Stimulated activated memory B cell treated with anti-CD40 and anti-IgM and Interleukin-4, amounts not matched to agents 10 μg/mL and 1 μg/mL and 100 μg/mL, for 72 hours (primary cell): ENCODE measurements around the gene ANKMY1.
"Not testable (repeated sequence)": the region's sequence is repeated elsewhere in the genome, so short reads cannot be mapped to it uniquely, and the experiment has no call there.

ENCODE experiments used
- ATAC-seq: fragments of 150-1000 bp; cut with Tn5 transposase; 2 replicates; pipeline ENCODE4 v1.10.0; 2021
- H3K27ac Mint-ChIP-seq: one replicate; pipeline ENCODE4 v1.8.0; 2022; ENCODE audit warnings: mild to moderate bottlenecking, mixed read lengths
- H3K27me3 Mint-ChIP-seq: one replicate; pipeline ENCODE4 v1.8.0; 2022; ENCODE audit warnings: mixed read lengths
- H3K36me3 Mint-ChIP-seq: one replicate; pipeline ENCODE4 v1.8.0; 2022; ENCODE audit warnings: mixed read lengths
- H3K4me1 Mint-ChIP-seq: one replicate; pipeline ENCODE4 v1.8.0; 2022; ENCODE audit warnings: mixed read lengths
- H3K4me3 Mint-ChIP-seq: one replicate; pipeline ENCODE4 v1.8.0; 2022; ENCODE audit warnings: mild to moderate bottlenecking, moderate library complexity, mixed read lengths
- H3K9me3 Mint-ChIP-seq: one replicate; pipeline ENCODE4 v1.8.0; 2022; ENCODE audit warnings: mixed read lengths

ANKMY1 gene

DNA sequence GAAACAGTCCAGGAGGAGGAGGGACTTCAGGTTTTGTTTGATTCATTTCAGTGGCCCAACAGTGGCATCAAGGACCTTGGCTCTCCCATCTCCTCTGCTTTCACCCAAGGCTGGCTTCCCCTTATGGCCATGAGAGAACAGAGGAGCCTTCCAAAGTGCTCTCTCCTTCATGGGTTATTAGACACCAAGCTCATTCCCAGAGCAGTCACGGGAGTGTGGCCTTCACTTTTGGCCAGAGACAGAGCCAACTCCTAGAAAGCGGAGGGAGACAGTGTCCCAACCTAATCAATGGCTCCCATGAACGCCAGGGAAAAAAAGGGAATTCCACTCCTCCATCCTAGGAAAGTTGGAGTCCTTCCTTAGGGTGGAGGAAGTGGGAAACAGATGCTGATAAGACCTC lies 1.5 kb upstream of the ANKMY1 start:
- Mint-ChIP-seq H3K4me1 (peaks cover 55% of the 10 kb centered on the region), H3K4me3 (peak overlapping the region; percentile 91), H3K27me3 (no peaks in the 10 kb centered on the region), H3K36me3 (peaks cover 34% of the 10 kb centered on the region), H3K9me3 (no peaks in the 10 kb centered on the region), H3K27ac (peak overlapping the region; percentile 89)
- no peak for ATAC-seq

DNA sequence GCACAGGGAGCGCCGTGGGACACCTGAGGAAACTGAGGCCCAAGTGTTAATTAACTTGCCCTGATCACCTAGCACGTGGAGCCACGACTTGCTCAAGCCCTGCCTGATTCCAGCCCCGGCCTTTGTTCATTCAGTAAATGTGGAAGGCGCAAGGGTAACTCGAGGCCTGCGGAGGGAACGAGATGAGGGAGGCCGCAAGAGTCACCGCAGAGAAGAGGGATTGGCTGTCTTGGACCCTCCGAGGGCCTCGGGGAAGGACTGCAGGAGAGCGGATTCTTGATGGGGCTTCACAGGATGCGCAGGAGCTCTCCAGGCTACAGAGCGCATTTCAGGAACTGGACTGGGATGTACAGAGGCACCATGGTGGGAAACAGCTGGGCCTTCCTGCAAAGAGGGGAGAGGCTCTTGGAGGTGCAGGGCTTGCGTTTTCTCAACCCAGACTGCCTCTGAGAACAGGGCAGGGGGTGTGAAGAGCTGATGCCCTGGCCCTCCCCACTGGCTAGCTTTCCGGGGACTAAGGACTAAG lies 511 bp upstream of the ANKMY1 start:
- Mint-ChIP-seq H3K27me3 (no peaks in the 10 kb centered on the region), H3K4me1 (peaks cover 52% of the 10 kb centered on the region), H3K27ac (peak overlapping the region; percentile 46), H3K9me3 (no peaks in the 10 kb centered on the region), H3K4me3 (peak overlapping the region; percentile 91), H3K36me3 (peaks cover 31% of the 10 kb centered on the region)
- ATAC-seq, result no peak

DNA sequence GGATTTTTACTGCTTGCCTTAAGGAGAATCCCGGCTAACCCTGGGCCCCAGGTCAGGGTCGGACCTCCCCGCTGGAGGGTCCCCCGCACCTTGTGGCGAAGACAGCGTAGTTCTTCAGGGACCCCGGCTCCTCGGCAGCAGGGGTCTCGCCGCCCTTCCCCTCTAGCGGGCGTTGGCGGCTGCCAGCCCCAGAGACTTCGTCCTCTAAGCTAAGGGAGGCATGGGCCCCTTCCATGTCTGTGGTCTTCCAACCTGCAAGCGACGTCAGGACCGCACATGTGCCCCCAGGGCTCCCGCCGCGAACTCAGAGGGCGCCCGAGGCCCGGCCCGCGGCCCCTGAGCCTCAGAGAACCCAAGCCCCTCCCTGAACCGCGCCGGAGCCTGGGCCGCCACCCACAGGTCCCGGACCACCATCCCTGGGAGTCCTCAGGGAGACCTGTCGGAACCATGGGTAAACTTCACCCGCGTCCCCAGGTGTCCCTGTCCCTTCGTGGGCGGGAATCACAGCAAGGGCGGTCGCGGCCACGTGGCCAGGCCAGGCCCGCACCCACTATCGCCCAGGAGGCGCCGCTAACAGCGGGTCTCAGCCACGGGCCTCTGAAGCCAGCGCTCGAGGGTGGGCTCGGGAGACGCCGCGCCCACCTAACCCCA lies 562 bp downstream of the ANKMY1 start:
- Mint-ChIP-seq H3K36me3 (peaks cover 32% of the 10 kb centered on the region), H3K4me3 (peak overlapping the region; percentile 1), H3K9me3 (no peaks in the 10 kb centered on the region), H3K27ac (no peak overlapping the region), H3K27me3 (no peaks in the 10 kb centered on the region), H3K4me1 (peaks cover 52% of the 10 kb centered on the region)
- no peak for ATAC-seq

DNA sequence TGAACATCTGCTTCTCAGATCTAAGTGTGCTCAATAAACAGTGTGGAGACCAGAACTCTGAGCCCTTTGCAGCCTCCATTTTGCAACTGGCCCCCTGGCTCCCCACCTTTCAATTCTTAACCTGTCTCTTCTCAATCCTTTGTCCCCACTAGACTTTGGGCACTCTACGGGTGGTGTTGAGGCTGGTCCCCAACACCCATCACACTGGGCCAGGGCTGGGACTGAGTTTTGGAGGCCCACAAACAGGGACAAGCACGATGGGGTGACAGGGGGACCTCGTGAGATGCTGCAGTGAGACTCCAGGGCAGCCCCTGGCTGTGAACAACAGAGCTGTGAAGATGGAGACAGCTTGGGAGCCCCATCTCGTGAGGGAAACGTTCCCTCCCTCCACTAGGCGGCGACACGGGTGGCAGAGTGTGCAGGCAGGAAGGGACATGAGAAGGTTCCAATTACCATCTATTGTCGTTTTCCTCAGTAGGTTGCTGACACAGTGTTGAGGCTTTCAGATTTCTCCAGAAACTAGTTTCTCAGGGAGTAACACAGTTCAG lies 1.2 kb downstream of the ANKMY1 start:
- peaks cover 52% of the 10 kb centered on the region for H3K4me1 Mint-ChIP-seq
- H3K36me3 Mint-ChIP-seq, result peaks cover 34% of the 10 kb centered on the region
- no peaks in the 10 kb centered on the region for H3K27me3 Mint-ChIP-seq
- peak overlapping the region; percentile 1 for H3K4me3 Mint-ChIP-seq
- H3K9me3 Mint-ChIP-seq, result no peaks in the 10 kb centered on the region
- no peak for ATAC-seq
- H3K27ac Mint-ChIP-seq, result no peak overlapping the region

DNA sequence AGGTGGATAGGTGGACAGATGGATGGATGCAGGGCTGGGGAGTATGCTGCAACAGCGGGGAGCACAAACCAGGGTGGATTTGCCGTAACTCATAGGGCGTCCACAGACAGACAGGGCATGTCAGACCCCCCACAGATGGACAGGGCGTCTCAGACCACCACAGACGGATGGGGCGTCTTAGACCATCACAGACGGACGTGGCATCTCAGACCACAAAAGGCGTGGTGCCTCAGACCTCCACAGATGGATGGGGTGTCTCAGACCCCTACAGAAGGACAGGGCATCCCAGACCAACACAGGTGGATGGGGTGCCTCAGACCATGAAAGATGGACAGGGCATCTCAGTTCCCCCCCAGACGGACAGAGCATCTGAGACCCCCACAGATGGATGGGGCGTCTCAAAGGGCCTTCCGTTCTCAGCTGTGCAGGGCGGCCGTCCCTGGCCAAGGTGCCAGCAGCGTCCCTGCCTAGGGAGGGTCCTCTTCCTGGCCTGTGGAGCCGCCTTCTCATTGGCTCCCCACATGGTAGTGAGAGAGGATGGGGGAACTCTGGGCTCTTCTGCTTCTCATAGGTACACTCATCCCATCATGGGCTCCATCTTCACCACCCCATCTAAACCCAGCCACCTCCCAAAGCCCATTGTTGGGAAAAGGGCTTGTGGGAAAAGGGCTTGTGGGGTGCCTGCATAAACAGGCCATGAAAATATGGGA lies 2.1 kb downstream of the ANKMY1 start:
- H3K4me1 Mint-ChIP-seq, result peaks cover 50% of the 10 kb centered on the region
- H3K27ac Mint-ChIP-seq, result no peak overlapping the region
- H3K4me3 Mint-ChIP-seq, result no peak overlapping the region
- H3K27me3 Mint-ChIP-seq, result no peaks in the 10 kb centered on the region
- no peaks in the 10 kb centered on the region for H3K9me3 Mint-ChIP-seq
- ATAC-seq, result no peak
- peaks cover 39% of the 10 kb centered on the region for H3K36me3 Mint-ChIP-seq

DNA sequence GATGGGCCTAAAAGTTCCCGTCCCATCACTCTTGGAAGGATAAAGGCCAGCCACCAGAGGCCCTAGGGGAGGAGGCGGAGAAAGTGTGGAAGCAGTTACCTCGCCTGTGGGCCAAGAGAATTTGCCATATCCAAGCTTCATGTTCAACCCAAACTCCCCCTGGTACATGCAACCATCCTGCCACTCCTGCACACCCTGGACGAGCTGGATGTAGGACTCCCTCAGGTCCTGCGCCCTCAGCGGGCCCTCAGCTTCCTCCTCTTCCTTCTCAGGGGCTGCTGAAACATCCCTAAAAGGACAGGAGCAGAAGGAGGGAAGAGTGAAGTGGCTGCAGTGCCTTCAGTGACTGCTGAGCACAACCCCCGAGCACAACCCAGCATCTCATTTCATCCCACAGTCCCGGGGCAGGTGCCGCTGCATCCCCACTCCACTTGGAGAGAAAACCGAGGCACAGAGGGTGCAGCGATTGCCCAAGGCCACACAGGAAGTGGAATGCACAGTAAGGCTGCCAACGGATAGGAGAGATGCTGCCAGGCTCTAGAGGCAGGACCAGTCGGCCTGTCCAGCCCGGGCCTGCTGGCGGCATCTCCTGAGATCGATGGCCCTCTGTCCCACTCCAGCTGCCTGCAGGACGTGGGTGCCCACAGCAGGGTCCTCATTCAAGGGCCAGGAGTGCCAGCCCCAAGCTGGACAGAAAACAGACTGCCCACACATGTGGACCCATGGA lies 2.9 kb downstream of the ANKMY1 start:
- H3K27me3 Mint-ChIP-seq, result no peaks in the 10 kb centered on the region
- no peak overlapping the region for H3K4me3 Mint-ChIP-seq
- H3K9me3 Mint-ChIP-seq, result no peaks in the 10 kb centered on the region
- H3K36me3 Mint-ChIP-seq, result peaks cover 45% of the 10 kb centered on the region
- ATAC-seq, result no peak
- H3K27ac Mint-ChIP-seq, result no peak overlapping the region
- H3K4me1 Mint-ChIP-seq, result peaks cover 47% of the 10 kb centered on the region

DNA sequence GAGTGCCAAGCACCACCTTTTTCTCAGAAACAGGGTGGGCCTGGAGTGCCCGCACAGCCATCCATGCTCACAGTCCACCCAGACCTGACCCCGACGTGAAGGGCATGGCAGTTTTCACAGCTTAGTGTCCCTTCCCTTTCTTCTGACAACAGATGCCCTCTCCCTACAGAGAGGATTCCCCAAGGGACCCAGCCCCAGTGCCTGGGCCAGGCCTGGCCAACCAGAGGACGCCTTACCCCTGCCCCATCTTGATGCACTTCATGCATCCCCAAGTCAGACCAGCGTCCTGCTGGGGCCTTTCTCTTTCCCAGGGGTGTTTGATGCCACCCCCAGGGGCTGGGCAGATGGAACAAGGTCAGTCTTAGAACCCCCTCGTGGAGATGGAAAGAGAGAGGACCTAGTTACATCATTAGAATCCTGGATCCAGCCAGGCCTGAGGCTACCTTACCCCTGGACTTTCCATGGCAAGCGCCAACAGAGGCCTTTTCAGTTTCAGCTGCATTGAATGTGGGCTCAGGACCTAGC lies 3.8 kb downstream of the ANKMY1 start:
- H3K4me1 Mint-ChIP-seq, result peaks cover 38% of the 10 kb centered on the region
- H3K36me3 Mint-ChIP-seq, result peaks cover 40% of the 10 kb centered on the region
- H3K27me3 Mint-ChIP-seq, result no peaks in the 10 kb centered on the region
- no peaks in the 10 kb centered on the region for H3K9me3 Mint-ChIP-seq
- H3K27ac Mint-ChIP-seq, result no peak overlapping the region
- no peak for ATAC-seq
- H3K4me3 Mint-ChIP-seq, result no peak overlapping the region

DNA sequence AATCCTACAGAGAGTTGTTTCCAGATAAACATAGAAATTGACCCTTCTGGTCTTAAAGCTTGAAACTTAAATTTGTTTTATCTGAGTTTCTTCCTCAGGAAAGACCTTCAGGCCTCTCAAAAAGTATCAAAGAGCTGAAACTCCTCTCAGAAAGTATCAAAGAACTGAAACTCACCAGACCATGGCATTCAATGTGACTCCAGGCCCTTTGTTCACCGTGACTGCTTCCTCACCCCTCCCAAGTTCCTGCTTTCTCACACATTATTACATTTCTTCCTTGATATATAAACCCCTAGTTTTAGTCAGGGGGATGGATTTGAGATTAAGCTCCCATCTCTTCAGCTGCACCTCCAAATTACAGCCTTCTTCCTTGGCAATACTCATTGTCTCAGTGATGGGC lies 6.0 kb downstream of the ANKMY1 start:
- Mint-ChIP-seq H3K4me3 (no peak overlapping the region), H3K4me1 (peaks cover 23% of the 10 kb centered on the region), H3K27ac (peak overlapping the region; percentile 73), H3K9me3 (no peaks in the 10 kb centered on the region), H3K27me3 (no peaks in the 10 kb centered on the region), H3K36me3 (peaks cover 34% of the 10 kb centered on the region)
- ATAC-seq, result no peak

DNA sequence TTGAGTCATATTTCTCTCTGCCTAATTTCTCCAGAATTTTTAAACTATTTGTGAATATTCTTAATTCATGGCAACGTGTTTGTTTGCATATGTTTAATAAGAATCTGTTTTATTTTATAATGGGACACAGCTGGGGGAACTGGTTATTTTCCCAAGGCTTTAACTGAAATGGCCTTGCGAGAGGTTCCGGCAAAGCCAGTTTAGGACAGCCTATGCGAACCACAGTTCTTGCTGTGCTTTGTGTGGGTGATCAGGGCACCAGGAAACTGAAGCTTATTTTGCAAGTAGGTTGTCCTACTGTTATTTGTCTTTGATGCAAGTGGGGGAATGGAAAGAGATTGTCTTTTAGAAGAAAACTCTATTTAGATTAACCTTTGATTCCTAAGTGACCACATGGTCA lies 6.5 kb downstream of the ANKMY1 start:
- Mint-ChIP-seq H3K27me3 (no peaks in the 10 kb centered on the region), H3K4me1 (peaks cover 18% of the 10 kb centered on the region), H3K27ac (peak overlapping the region; percentile 73), H3K4me3 (no peak overlapping the region), H3K9me3 (no peaks in the 10 kb centered on the region), H3K36me3 (peaks cover 34% of the 10 kb centered on the region)
- ATAC-seq, result no peak

DNA sequence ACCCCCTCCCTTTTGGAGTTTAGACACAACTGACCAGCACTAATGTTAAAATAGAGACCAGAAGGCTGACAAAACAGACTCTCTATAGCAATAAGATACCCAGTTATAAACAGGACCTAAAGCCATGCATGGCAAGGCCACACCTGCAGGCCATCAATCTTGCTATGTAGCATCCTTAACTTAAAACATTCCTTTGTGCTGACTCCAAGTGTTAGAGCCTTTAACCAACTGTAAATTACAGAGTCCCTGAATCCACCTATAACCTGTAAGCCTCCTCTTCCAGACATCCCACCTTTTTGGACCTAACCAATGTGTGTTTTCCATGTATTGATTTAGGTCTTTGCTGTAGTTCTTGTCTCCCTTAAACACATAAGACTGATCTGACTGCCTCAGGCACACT lies 17.9 kb downstream of the ANKMY1 start:
- Mint-ChIP-seq H3K27me3 (no peaks in the 10 kb centered on the region), H3K9me3 (no peaks in the 10 kb centered on the region), H3K4me3 (no peak overlapping the region), H3K27ac (no peak overlapping the region), H3K4me1 (peaks cover 11% of the 10 kb centered on the region), H3K36me3 (peaks cover 68% of the 10 kb centered on the region)
- ATAC-seq, result no peak

DNA sequence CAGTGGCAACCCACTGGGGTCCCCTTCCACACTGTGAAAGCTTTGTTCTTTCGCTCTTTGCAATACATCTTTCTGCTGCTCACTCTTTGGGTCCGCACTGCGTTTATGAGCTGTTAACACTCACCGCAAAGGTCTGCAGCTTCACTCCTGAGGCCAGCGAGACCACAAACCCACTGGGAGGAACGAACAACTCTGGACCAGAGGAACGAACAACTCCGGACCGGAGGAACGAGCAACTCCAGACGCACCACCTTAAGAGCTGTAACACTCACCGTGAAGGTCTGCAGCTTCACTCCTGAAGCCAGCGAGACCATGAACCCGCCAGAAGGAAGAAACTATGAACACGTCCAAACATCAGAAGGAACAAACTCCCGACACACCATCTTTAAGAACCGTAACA lies 18.7 kb downstream of the ANKMY1 start:
- ATAC-seq, H3K9me3 Mint-ChIP-seq, H3K4me3 Mint-ChIP-seq, H3K27me3 Mint-ChIP-seq, H3K27ac Mint-ChIP-seq: not testable (repeated sequence)
- H3K4me1 Mint-ChIP-seq, result peaks cover 11% of the 10 kb centered on the region
- peaks cover 72% of the 10 kb centered on the region for H3K36me3 Mint-ChIP-seq

DNA sequence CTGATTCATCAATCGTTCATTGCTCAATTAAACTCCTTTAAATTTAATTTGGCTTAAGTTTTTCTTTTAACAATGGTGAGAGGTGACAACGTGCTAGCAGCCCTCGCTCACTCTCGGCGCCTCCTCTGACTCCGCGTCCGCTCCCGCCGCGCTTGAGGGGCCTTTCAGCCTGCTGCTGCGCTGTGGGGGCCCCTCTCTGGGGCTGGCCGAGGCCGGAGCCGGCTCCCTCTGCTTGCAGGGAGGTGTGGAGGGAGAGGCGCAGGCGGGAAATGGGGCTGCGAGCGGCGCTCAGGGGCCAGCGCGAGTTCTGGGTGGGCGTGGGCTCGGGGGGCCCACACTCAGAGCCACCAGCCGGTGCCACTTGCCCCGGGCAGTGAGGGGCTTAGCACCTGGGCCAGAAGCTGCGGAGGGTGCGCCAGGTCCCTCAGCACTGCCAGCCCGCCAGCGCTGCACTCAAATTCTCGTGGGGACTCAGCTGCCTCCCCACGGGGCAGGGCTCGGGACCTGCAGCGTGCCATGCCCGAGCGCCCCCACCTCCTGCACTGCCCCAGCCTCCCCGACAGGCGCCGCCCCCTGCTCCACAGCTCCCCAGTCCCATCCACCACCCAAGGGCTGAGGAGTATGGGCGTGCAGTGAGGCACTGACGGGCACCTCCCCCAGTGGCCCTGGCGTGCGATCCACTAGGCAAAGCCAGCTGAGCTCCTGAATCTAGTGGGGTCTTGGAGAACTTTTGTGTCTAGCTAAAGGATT lies 19.6 kb downstream of the ANKMY1 start:
- Mint-ChIP-seq H3K9me3 (peaks cover 3% of the 10 kb centered on the region), H3K4me1 (peaks cover 11% of the 10 kb centered on the region), H3K4me3 (no peak overlapping the region), H3K36me3 (peaks cover 72% of the 10 kb centered on the region), H3K27ac (no peak overlapping the region), H3K27me3 (no peaks in the 10 kb centered on the region)
- ATAC-seq, result no peak

DNA sequence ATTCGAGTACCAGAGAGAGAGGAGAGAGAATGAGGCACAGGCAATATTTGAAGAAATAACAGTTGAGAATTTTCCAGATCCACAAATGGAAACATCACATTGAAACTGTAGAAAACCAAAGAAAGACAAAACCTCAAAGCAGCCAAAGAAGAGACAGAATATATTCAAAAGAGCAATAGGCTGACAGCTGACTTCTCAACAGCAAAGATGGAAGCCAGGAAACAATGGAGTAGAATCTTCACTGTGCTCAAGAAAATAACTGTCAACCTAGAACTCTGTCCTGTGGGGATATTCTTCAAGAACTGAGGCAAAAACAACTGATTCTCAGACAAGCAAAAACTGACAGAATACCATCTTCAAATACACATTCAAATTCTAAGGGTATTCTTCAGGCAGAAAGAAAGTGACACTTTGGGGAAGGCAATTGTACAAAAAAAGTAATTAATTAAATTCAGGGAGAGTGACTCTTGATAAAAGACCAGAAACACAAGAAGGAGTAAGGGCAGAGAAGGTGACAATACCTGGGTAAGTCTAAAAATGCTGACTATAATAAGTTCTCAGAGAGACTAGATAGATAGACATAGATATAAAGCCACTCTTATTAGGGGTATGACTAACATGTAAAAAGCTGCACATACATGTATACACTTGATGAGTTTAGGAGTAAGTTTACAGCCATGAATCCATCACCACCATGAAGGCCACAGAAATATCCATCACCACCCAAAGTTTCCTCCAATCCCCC lies 25.6 kb downstream of the ANKMY1 start:
- ATAC-seq, result no peak
- peaks cover 90% of the 10 kb centered on the region for H3K36me3 Mint-ChIP-seq
- H3K4me1 Mint-ChIP-seq, result peaks cover 14% of the 10 kb centered on the region
- peaks cover 20% of the 10 kb centered on the region for H3K9me3 Mint-ChIP-seq
- H3K27ac Mint-ChIP-seq, result no peak overlapping the region
- H3K27me3 Mint-ChIP-seq, result no peaks in the 10 kb centered on the region
- no peak overlapping the region for H3K4me3 Mint-ChIP-seq

DNA sequence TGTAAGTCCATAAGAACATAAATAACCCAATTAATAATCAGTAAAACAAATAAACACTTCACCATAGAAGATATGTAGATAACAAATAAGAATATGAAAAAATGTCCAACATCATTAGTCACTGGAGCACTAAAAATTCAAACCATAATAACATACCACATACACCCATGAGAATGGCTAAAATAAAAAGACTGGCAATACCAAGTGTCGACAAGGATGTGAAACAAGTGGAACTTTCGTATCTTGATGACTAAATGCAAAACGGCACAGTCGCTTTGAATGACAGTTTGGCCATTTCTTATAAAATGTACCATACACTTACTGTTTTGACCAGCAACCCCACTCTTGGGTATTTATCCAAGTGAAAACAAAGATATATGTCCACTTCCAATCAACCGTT lies 26.8 kb downstream of the ANKMY1 start:
- Mint-ChIP-seq H3K27ac (no peak overlapping the region), H3K36me3 (peaks cover 92% of the 10 kb centered on the region), H3K27me3 (no peaks in the 10 kb centered on the region), H3K4me1 (peaks cover 13% of the 10 kb centered on the region), H3K9me3 (peaks cover 24% of the 10 kb centered on the region), H3K4me3 (no peak overlapping the region)
- ATAC-seq, result no peak
